ENCODE data around the gene SP8. TPM values are rescaled to one million over a fixed set of nuclear protein-coding genes. Genes with fewer than 3 reads are reported as not detected.

SP8 gene
- polyA plus RNA-seq, 1 donor (not counting 4 experiments of a cell fraction or from before 2014, with no cell fraction given), result 0.17 TPM

DNA sequence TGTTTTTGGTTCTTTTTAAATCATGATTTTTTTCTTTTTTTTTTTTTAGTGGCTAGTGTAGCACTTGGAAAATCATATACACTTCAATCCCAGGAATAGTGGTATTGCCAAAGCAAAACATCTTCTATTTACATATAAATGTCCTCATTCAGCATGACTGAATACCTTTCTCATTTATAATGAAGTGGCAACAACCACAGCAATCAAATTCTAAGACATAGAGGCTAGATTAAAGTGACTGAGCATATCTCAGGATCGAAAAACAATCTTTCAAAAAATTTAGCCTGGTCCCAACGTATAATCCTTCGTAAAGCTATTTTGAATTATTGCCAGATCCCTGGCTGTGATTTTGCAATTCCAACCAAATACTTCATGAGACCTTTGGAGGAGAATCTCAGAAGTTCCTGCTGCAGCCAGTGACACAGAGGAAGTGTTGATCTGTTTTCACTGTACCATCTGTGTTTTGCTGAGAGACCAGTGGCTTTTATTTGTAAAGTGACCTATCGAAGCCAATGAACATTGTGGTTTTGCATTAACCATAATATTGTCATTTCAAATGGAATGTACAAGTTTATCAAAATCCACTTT, 29.8 kb upstream of the SP8 start:
- no peak overlapping the region for H2AFZ ChIP-seq (ENCODE audit: control insufficient read depth, low read length)
- H3K36me3 ChIP-seq (ENCODE audit: control insufficient read depth in 2 of 2, extremely low read depth in 1 of 2, insufficient read depth in 2 of 2, low read length in 2 of 2), result no peaks in the 10 kb centered on the region
- H3K4me3 ChIP-seq (ENCODE audit: control insufficient read depth in 2 of 3, extremely low read depth in 1 of 3, insufficient read depth in 2 of 3, low read depth in 1 of 3, low read length in 3 of 3), result no peak overlapping the region
- no peaks in the 10 kb centered on the region for H3K9me3 ChIP-seq (ENCODE audit: control insufficient read depth, low read depth, low read length)
- H3K9ac ChIP-seq (ENCODE audit: control insufficient read depth, extremely low read depth, insufficient read depth, low read length), result no peak overlapping the region
- FAIRE-seq (no peak), DNase-seq (ENCODE audit: low read depth, low spot score) (no peak)
- no peak overlapping the region for H3K27ac ChIP-seq (ENCODE audit: control insufficient read depth, insufficient read depth, low read length)
- H3K4me1 ChIP-seq (ENCODE audit: control insufficient read depth, extremely low read depth, insufficient read depth, low read length), result no peaks in the 10 kb centered on the region
- TF ChIP-seq EZH2 (IDR thresholded peaks at IDR 0.05; ENCODE audit: low read length), result no peak
- TF ChIP-seq, protein P1, sequence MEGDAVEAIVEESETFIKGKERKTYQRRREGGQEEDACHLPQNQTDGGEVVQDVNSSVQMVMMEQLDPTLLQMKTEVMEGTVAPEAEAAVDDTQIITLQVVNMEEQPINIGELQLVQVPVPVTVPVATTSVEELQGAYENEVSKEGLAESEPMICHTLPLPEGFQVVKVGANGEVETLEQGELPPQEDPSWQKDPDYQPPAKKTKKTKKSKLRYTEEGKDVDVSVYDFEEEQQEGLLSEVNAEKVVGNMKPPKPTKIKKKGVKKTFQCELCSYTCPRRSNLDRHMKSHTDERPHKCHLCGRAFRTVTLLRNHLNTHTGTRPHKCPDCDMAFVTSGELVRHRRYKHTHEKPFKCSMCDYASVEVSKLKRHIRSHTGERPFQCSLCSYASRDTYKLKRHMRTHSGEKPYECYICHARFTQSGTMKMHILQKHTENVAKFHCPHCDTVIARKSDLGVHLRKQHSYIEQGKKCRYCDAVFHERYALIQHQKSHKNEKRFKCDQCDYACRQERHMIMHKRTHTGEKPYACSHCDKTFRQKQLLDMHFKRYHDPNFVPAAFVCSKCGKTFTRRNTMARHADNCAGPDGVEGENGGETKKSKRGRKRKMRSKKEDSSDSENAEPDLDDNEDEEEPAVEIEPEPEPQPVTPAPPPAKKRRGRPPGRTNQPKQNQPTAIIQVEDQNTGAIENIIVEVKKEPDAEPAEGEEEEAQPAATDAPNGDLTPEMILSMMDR (optimal IDR thresholded peaks at IDR 0.05 in 1 of 3, IDR thresholded peaks at IDR 0.05 in 1 of 3, conservative IDR thresholded peaks at IDR 0.05 in 1 of 3; ENCODE audit: extremely low read depth in 1 of 3, insufficient read depth in 2 of 3, low read length in 3 of 3), result no peak
- H3K27me3 ChIP-seq (ENCODE audit: control insufficient read depth, extremely low read depth, insufficient read depth, low read length), result no peaks in the 10 kb centered on the region
- no peaks in the 10 kb centered on the region for H3K9me1 ChIP-seq (ENCODE audit: control insufficient read depth, extremely low read depth, insufficient read depth, low read length)
- no peaks in the 10 kb centered on the region for H4K20me1 ChIP-seq (ENCODE audit: control insufficient read depth, extremely low read depth, insufficient read depth, low read length)
- H3K79me2 ChIP-seq (ENCODE audit: control insufficient read depth, insufficient read depth, low read length), result no peaks in the 10 kb centered on the region
- dilution Hi-C loops (cut with MboI; ENCODE audit: extremely low pct_ligation_motif_present, low sequenced_read_pairs), result no loop called here
- H3K4me2 ChIP-seq (ENCODE audit: control insufficient read depth, extremely low read depth, insufficient read depth, low read depth, low read length), result no peak overlapping the region

DNA sequence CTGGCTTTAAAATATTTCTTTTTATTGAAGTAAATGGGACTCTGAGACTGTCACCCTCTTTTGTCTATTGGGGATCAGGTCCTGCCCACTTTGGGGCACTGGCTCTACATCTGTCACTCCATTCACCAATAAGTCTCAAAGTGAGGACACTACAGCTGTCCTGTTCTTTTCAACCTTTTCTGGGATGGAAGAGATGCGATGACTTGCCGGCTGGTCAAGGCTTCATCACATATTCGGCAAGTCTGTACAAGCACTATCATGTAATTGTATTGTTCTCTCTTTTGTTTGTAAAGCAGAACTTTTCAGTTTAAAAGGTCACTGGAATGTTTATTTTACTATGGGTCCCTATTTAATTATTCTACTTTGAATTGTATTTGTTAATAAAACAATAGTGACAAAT, 17.7 kb upstream of the SP8 start:
- H3K79me2 ChIP-seq (ENCODE audit: control insufficient read depth, insufficient read depth, low read length), result no peaks in the 10 kb centered on the region
- DNase-seq (ENCODE audit: low read depth, low spot score) (no peak), FAIRE-seq (peak; percentile 70)
- H3K9me3 ChIP-seq (ENCODE audit: control insufficient read depth, low read depth, low read length), result no peaks in the 10 kb centered on the region
- H4K20me1 ChIP-seq (ENCODE audit: control insufficient read depth, extremely low read depth, insufficient read depth, low read length), result no peaks in the 10 kb centered on the region
- dilution Hi-C loops (cut with MboI; ENCODE audit: extremely low pct_ligation_motif_present, low sequenced_read_pairs), result no loop called here
- no peaks in the 10 kb centered on the region for H3K27me3 ChIP-seq (ENCODE audit: control insufficient read depth, extremely low read depth, insufficient read depth, low read length)
- no peaks in the 10 kb centered on the region for H3K9me1 ChIP-seq (ENCODE audit: control insufficient read depth, extremely low read depth, insufficient read depth, low read length)
- H3K9ac ChIP-seq (ENCODE audit: control insufficient read depth, extremely low read depth, insufficient read depth, low read length), result no peak overlapping the region
- no peak for TF ChIP-seq EZH2 (IDR thresholded peaks at IDR 0.05; ENCODE audit: low read length)
- TF ChIP-seq, protein P1 (optimal IDR thresholded peaks at IDR 0.05 in 1 of 3, IDR thresholded peaks at IDR 0.05 in 1 of 3, conservative IDR thresholded peaks at IDR 0.05 in 1 of 3; ENCODE audit: extremely low read depth in 1 of 3, insufficient read depth in 2 of 3, low read length in 3 of 3), result no peak
- H3K4me1 ChIP-seq (ENCODE audit: control insufficient read depth, extremely low read depth, insufficient read depth, low read length), result no peaks in the 10 kb centered on the region
- no peak overlapping the region for H3K4me2 ChIP-seq (ENCODE audit: control insufficient read depth, extremely low read depth, insufficient read depth, low read depth, low read length)
- no peaks in the 10 kb centered on the region for H3K36me3 ChIP-seq (ENCODE audit: control insufficient read depth in 2 of 2, extremely low read depth in 1 of 2, insufficient read depth in 2 of 2, low read length in 2 of 2)
- H2AFZ ChIP-seq (ENCODE audit: control insufficient read depth, low read length), result no peak overlapping the region
- H3K4me3 ChIP-seq (ENCODE audit: control insufficient read depth in 2 of 3, extremely low read depth in 1 of 3, insufficient read depth in 2 of 3, low read depth in 1 of 3, low read length in 3 of 3), result no peak overlapping the region
- no peak overlapping the region for H3K27ac ChIP-seq (ENCODE audit: control insufficient read depth, insufficient read depth, low read length)
